IMR-90 (cell line): ENCODE measurements around the gene IFNL3. TPM values are rescaled to one million over a fixed set of nuclear protein-coding genes. Genes with fewer than 3 reads are reported as not detected.

Source experiments
- ATAC-seq: fragments of 200-7000 bp; cut with Tn5 transposase; 2 replicates; pipeline ENCODE4 v1.9.1; 2020; ENCODE audit warnings: low read depth, mild to moderate bottlenecking, moderate library complexity
- BruUV-seq: library from RNA; stranded (reverse); fragments of 400-500 nt; replicated peaks from 2 replicates; lab custom pipeline; 2021; lab: Mats Ljungman, UMichigan
- CTCF ChIA-PET: fragments of 300-600 bp; formaldehyde crosslinking; extraction: SDS; loops from one replicate; lab custom pipeline; 2021; ENCODE audit warnings: antibody characterized with exemption; lab: Yijun Ruan, JAX
- POLR2A ChIA-PET: fragments of 300-600 bp; sonication (Branson Sonifier 250); formaldehyde crosslinking; loops from one replicate; lab custom pipeline; 2022; ENCODE audit warnings: antibody characterized with exemption; ENCODE audit not compliant: unreplicated experiment; lab: Charles Lee
- DNase-seq: peaks from one replicate; pipeline ENCODE4 v3.0.0; 2013
- H2AFZ ChIP-seq: replicated peaks from 2 replicates; pipeline ENCODE3; 2013; ENCODE audit warnings: low read length, mild to moderate bottlenecking; ENCODE audit not compliant: poor library complexity
- H2AK5ac ChIP-seq: 2 replicates; pipeline ENCODE4 v1.6.1; 2013; ENCODE audit warnings: low read depth, low read length, inconsistent platforms
- H2AK9ac ChIP-seq: replicated peaks from 2 replicates; pipeline ENCODE3; 2013; ENCODE audit warnings: mild to moderate bottlenecking, low read depth, low read length, moderate library complexity; ENCODE audit not compliant: poor library complexity
- H2BK120ac ChIP-seq: 2 replicates; pipeline ENCODE4 v1.6.1; 2013; ENCODE audit warnings: low read depth, low read length, inconsistent platforms
- H2BK15ac ChIP-seq: 3 replicates; pipeline ENCODE4 v1.6.1; 2013; ENCODE audit warnings: low read depth, low read length, inconsistent platforms
- H2BK20ac ChIP-seq: 2 replicates; pipeline ENCODE4 v1.6.1; 2013; ENCODE audit warnings: low read depth, mild to moderate bottlenecking, inconsistent platforms, low read length, moderate library complexity
- H2BK5ac ChIP-seq: 2 replicates; pipeline ENCODE4 v1.6.1; 2013; ENCODE audit warnings: mild to moderate bottlenecking, low read depth, low read length, inconsistent platforms; ENCODE audit not compliant: poor library complexity, severe bottlenecking
- H3K14ac ChIP-seq: replicated peaks from 2 replicates; pipeline ENCODE4 v1.6.1; 2013; ENCODE audit warnings: low read depth, low read length, inconsistent platforms
- H3K18ac ChIP-seq: 2 replicates; pipeline ENCODE4 v1.6.1; 2013; ENCODE audit warnings: low read depth, low read length, control low read depth
- H3K23ac ChIP-seq: 2 replicates; pipeline ENCODE4 v1.6.1; 2013; ENCODE audit warnings: low read depth, low read length, inconsistent platforms
- H3K27ac ChIP-seq: 2 replicates; pipeline ENCODE4 v1.5.1; 2013; ENCODE audit warnings: mild to moderate bottlenecking, control low read depth, low read length; ENCODE audit not compliant: insufficient read depth
- H3K27me3 ChIP-seq: 2 replicates; pipeline ENCODE4 v1.6.1; 2013; ENCODE audit warnings: low read length; ENCODE audit not compliant: control insufficient read depth, insufficient read depth
- H3K36me3 ChIP-seq: 2 replicates; pipeline ENCODE4 v1.6.1; 2013; ENCODE audit warnings: low read length, mixed read lengths; ENCODE audit not compliant: control insufficient read depth, insufficient read depth
- H3K4ac ChIP-seq: 2 replicates; pipeline ENCODE4 v1.6.1; 2013; ENCODE audit warnings: low read depth, low read length, inconsistent platforms
- H3K4me1 ChIP-seq: 2 replicates; pipeline ENCODE4 v1.6.1; 2013; ENCODE audit warnings: low read length, mixed read lengths; ENCODE audit not compliant: control insufficient read depth, insufficient read depth
- H3K4me2 ChIP-seq: 2 replicates; pipeline ENCODE4 v1.6.1; 2013; ENCODE audit warnings: low read depth, mild to moderate bottlenecking, control low read depth, low read length, moderate library complexity
- H3K4me3 ChIP-seq: 2 replicates; pipeline ENCODE4 v1.5.1; 2013; ENCODE audit warnings: low read depth, mild to moderate bottlenecking, control low read depth, low read length, moderate library complexity; ENCODE audit not compliant: insufficient read depth
- H3K56ac ChIP-seq: 2 replicates; pipeline ENCODE4 v1.6.1; 2013; ENCODE audit warnings: low read length, inconsistent platforms; ENCODE audit not compliant: insufficient read depth; ENCODE audit errors: extremely low read depth
- H3K79me1 ChIP-seq, 2 experiments: 2 replicates each; pipeline ENCODE4 v1.6.1; 2013; ENCODE audit warnings: low read length in 2 of 2, inconsistent platforms in 1 of 2, low read depth in 1 of 2
- H3K9ac ChIP-seq: 2 replicates; pipeline ENCODE4 v1.6.1; 2013; ENCODE audit warnings: low read depth, low read length, control low read depth
- H3K9me1 ChIP-seq: 2 replicates; pipeline ENCODE4 v1.6.1; 2013; ENCODE audit warnings: low read length, inconsistent platforms; ENCODE audit not compliant: insufficient read depth
- H3K9me3 ChIP-seq: 2 replicates; pipeline ENCODE4 v1.6.1; 2013; ENCODE audit warnings: low read length; ENCODE audit not compliant: control insufficient read depth, insufficient read depth
- H4K20me1 ChIP-seq: 2 replicates; pipeline ENCODE4 v1.6.1; 2013; ENCODE audit warnings: low read length, inconsistent platforms; ENCODE audit not compliant: insufficient read depth
- H4K5ac ChIP-seq: 2 replicates; pipeline ENCODE4 v1.6.1; 2013; ENCODE audit warnings: mild to moderate bottlenecking, low read depth, low read length, control low read depth
- H4K8ac ChIP-seq, 2 experiments: 2 replicates each; pipeline ENCODE4 v1.6.1; 2013; ENCODE audit warnings: low read depth in 2 of 2, low read length in 2 of 2, control low read depth in 1 of 2, inconsistent platforms in 1 of 2
- H4K91ac ChIP-seq: 2 replicates; pipeline ENCODE4 v1.6.1; 2013; ENCODE audit warnings: low read depth, low read length, inconsistent platforms; ENCODE audit not compliant: insufficient read depth
- BHLHE40 ChIP-seq: fragments of 150-350 bp; IDR thresholded peaks from 2 replicates; pipeline ENCODE4 v1.6.1; 2016; ENCODE audit warnings: mild to moderate bottlenecking, low read depth, low read length
- CEBPB ChIP-seq: IDR thresholded peaks from 2 replicates; pipeline ENCODE4 v1.6.1; 2012; ENCODE audit warnings: low read depth, low read length, improper control_type of control experiment
- MAFK ChIP-seq: IDR thresholded peaks from 2 replicates; pipeline ENCODE4 v1.6.1; 2012; ENCODE audit warnings: low read depth, low read length, improper control_type of control experiment
- MXI1 ChIP-seq: IDR thresholded peaks from 2 replicates; pipeline ENCODE4 v1.6.1; 2012; ENCODE audit warnings: low read depth, mild to moderate bottlenecking, low read length, moderate library complexity, borderline replicate concordance
- RFX5 ChIP-seq: IDR thresholded peaks from 2 replicates; pipeline ENCODE4 v1.8.0; 2012; ENCODE audit warnings: low read depth, mild to moderate bottlenecking, low read length, moderate library complexity
- USF2 ChIP-seq: fragments of 150-350 bp; IDR thresholded peaks from 2 replicates; pipeline ENCODE4 v1.6.1; 2017; ENCODE audit warnings: mild to moderate bottlenecking, antibody characterized with exemption, low read length, low read depth
- WGBS, 2 experiments: methylation state at CpG; one replicate each; pipeline versions ENCODE4 v1.1.5 to v1.1.7; 2013; ENCODE audit warnings: missing lambda C conversion rate in 2 of 2; ENCODE audit not compliant: insufficient read length in 1 of 2; ENCODE audit errors: extremely low coverage in 2 of 2; 5-methylcytosine and 5-hydroxymethylcytosine counted together
- dilution Hi-C: fragments of 300-500 bp; cut with HindIII; formaldehyde crosslinking; loops from one replicate; pipeline ENCODE4 v1.14.3; 2018; ENCODE audit warnings: low sequenced_read_pairs; ENCODE audit not compliant: unreplicated experiment
- in situ Hi-C: fragments of 300-500 bp; cut with MboI; formaldehyde crosslinking; loops from 3 replicates; pipeline ENCODE4 v1.14.3; 2019; ENCODE audit warnings: low sequenced_read_pairs, inconsistent platforms, mixed read lengths
- intact Hi-C: fragments of 100-400 bp; cut with micrococcal nuclease; formaldehyde crosslinking; loops from 2 replicates; pipeline ENCODE4 v1.10.0; 2022
- polyA plus RNA-seq, 3 experiments: library from polyadenylated mRNA; depleted of rRNA; stranded (reverse); fragments of >200 nt; gene quantifications; 2 replicates each; pipeline ENCODE4 v1.2.3, GENCODE V29; 2012; ENCODE audit warnings: low replicate concordance in 1 of 3
- total RNA-seq: library from RNA; depleted of rRNA; stranded (reverse); fragments of >200 nt; gene quantifications from 2 replicates; pipeline ENCODE4 v1.2.3, GENCODE V29; 2012

The IFNL3 gene
- total and polyA plus RNA-seq, 2 of the 4 experiments (the other 2 are of a cell fraction) = not detected

DNA sequence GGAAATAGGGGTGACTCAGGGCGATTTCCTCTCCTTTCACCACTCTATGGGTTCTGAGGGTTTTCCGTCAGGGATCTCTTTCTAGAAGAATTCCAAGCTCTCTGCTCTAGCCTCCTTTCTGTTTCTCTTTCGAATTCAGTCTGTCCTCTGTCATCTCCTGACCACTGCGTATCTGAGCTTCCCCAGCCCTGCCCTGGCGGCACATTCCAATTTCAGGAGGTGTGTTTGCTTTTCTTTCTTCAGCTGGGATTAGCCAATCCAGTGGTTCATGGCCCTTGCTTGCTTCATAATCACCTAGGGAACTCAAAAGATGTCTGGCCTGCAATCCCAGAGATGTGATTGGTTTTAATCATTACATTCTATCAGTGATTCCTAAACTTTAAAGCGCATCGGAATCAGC is 32.8 kb upstream of the IFNL3 start:
- Histone ChIP-seq H2AK9ac (no peak overlapping the region), H3K4ac (no peak overlapping the region), H3K27me3 (peaks cover 15% of the 10 kb centered on the region), H3K4me3 (no peak overlapping the region), H3K14ac (no peak overlapping the region), H3K56ac (no peak overlapping the region), H2BK15ac (no peak overlapping the region), H3K27ac (no peak overlapping the region), H2AFZ (no peak overlapping the region), H3K18ac (no peak overlapping the region), H3K9ac (no peak overlapping the region), H2BK5ac (no peak overlapping the region), H2BK20ac (no peak overlapping the region), H3K9me3 (no peaks in the 10 kb centered on the region; the same call in 1 of the 2 replicates), H4K8ac (no peak overlapping the region), H3K36me3 (no peaks in the 10 kb centered on the region), H3K4me2 (no peak overlapping the region), H2AK5ac (no peak overlapping the region), H4K5ac (no peak overlapping the region), H3K23ac (no peak overlapping the region), H3K4me1 (no peaks in the 10 kb centered on the region), H3K79me1 (no peaks in the 10 kb centered on the region), H3K9me1 (no peaks in the 10 kb centered on the region), H4K91ac (no peak overlapping the region), H2BK120ac (no peak overlapping the region), H4K20me1 (no peaks in the 10 kb centered on the region)
- intact Hi-C loops (no loop called here), in situ Hi-C loops (no loop called here), dilution Hi-C loops (no loop called here)
- no TSS peak for BruUV-seq
- WGBS, 2 experiments = no CpG with 5 or more reads among the region's 7 CpGs
- ATAC-seq (no peak; the same call in 1 of the 2 replicates), DNase-seq (no peak)
- no peak for TF ChIP-seq MXI1
- no peak for TF ChIP-seq USF2
- TF ChIP-seq MAFK = no peak
- no peak for TF ChIP-seq BHLHE40
- TF ChIP-seq CEBPB = no peak
- no peak for TF ChIP-seq RFX5
- CTCF ChIA-PET = interaction anchor here (1.0 kb wide), 1 partner anchor 10 kb away, joined by 3 read pairs; no protein-coding TSS in a partner anchor
- POLR2A ChIA-PET = no interaction called here
